ACC112 (cell line): ENCODE data around the gene CCDC116.
"Not testable (repeated sequence)": the region's sequence is repeated elsewhere in the genome, so short reads cannot be mapped to it uniquely, and the experiment has no call there.

ENCODE experiments used
- H2AFZ ChIP-seq: fragments of 200-600 bp; sonication (generic); one replicate; pipeline ENCODE4 v1.6.0; 2017; ENCODE audit warnings: antibody characterized with exemption, low read length; ENCODE audit not compliant: unreplicated experiment
- H3K27ac ChIP-seq: fragments of 200-600 bp; sonication (generic); 2 replicates; pipeline ENCODE4 v1.5.1; 2014; ENCODE audit warnings: low read depth, mild to moderate bottlenecking, antibody characterized with exemption, low read length, moderate library complexity
- H3K27me3 ChIP-seq: fragments of 200-600 bp; sonication (generic); 2 replicates; pipeline ENCODE4 v1.6.1; 2014; ENCODE audit warnings: mild to moderate bottlenecking, antibody characterized with exemption, low read length, moderate library complexity, mixed read lengths; ENCODE audit not compliant: insufficient read depth
- H3K36me3 ChIP-seq: fragments of 200-600 bp; sonication (generic); 2 replicates; pipeline ENCODE4 v1.6.1; 2016; ENCODE audit warnings: mild to moderate bottlenecking, antibody characterized with exemption, low read length, moderate library complexity, mixed read lengths; ENCODE audit not compliant: insufficient read depth
- H3K4me1 ChIP-seq: fragments of 200-600 bp; sonication (generic); one replicate; pipeline ENCODE4 v1.6.1; 2016; ENCODE audit warnings: low read length, mixed read lengths; ENCODE audit not compliant: insufficient read depth, unreplicated experiment, control insufficient read depth
- H3K4me3 ChIP-seq: fragments of 200-600 bp; sonication (generic); 2 replicates; pipeline ENCODE4 v1.5.1; 2014; ENCODE audit warnings: mild to moderate bottlenecking, low read depth, low read length
- H3K79me2 ChIP-seq: fragments of 200-600 bp; sonication (generic); one replicate; pipeline ENCODE4 v1.6.0; 2016; ENCODE audit warnings: low read length; ENCODE audit not compliant: control insufficient read depth, unreplicated experiment, insufficient read depth

The CCDC116 gene

DNA sequence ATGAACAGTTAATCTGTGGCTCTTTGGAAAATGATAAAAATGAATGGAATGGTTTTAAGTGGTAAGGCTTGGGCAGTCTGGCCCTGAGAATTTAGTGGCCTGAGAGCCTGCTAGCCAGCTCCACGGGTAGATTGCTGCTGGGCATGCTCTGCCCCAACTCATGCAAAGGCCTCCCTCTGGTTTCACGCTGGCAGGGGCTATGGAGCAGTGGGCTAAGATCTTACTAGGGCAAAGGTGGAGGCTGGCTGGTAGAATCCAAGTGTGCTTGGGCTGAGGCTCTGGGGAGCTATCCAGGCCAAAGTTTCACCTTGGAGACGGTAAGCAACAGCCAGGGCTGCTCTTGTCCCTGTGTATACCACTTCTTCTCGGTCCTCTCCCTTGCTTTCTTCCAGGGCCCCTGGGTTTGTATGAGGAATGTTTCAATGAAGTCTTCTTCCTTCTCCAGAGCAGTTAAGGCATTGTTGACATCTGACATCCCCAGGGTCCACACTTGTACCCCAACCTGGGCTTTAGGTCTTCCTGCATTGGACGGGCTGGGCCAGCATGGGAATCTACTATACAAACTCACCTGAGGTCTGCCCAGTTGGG lies 37.6 kb upstream of the CCDC116 start:
- Histone ChIP-seq H3K36me3 (no peaks in the 10 kb centered on the region), H2AFZ (no peak overlapping the region)

DNA sequence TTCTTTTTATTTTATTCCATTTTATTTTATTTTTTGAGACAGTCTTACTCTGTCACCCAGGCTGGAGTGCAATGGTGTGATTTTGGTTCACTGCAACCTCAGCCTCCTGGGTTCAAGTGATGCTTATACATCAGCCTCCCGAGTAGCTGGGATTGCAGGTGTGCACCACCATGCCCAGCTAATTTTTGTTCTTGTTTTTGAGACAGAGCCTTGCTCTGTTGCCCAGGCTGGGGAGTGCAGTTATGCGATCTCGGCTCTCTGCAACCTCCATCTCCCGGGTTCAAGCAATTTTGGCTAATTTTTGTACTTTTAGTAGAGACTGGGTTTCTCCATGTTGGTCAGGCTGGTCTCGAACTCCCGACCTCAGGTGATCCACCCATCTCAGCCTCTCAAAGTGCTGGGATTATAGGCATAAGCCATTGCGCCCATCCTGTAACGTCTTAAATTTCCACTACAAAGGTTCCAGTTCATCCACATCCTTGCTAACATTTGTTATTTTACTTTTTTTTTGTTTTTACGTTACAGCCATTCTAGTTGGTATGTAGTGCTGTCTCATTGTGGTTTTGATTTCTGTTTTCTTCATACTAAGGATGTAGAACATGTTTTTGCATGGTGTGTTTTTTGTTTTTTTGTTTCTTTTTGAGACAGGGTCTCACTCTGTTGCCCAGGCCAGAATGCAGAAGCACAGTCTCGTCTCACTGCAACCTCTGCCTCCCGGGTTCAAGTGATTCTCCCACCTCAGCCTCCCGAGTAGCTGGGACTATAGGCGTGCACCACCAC lies 36.0 kb upstream of the CCDC116 start:
- H3K4me1 ChIP-seq, H3K27ac ChIP-seq, H2AFZ ChIP-seq, H3K36me3 ChIP-seq, H3K4me3 ChIP-seq, H3K27me3 ChIP-seq: not testable (repeated sequence)
- H3K79me2 ChIP-seq = peaks cover 73% of the 10 kb centered on the region

More for the DNA sequence above, 37.6 kb upstream of the CCDC116 start:
- Histone ChIP-seq H3K4me3 (no peak overlapping the region), H3K4me1 (no peaks in the 10 kb centered on the region), H3K79me2 (peaks cover 74% of the 10 kb centered on the region), H3K27me3 (no peaks in the 10 kb centered on the region), H3K27ac (no peak overlapping the region)

DNA sequence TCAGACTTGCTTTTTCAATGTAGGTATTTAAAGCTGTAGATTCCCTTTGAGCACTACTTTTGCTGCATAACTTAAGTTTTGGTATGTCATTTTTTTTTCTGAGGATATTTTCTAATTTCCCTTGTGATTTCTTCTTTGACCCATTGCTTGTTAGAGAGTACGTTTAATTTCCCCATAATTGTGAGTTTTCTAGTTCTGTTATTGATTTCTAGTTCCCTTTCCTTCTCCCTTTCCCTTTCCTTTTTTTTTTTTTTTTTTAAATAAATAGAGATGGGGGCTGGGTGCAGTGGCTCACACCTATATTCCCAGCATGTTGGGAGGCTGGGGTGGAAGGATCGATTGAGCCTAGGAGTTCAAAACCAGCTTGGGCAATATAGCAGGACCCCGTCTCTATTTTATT lies 34.3 kb upstream of the CCDC116 start:
- Histone ChIP-seq H3K4me3 (no peak overlapping the region), H3K27me3 (no peaks in the 10 kb centered on the region), H3K79me2 (peaks cover 72% of the 10 kb centered on the region), H3K27ac (no peak overlapping the region), H3K36me3 (no peaks in the 10 kb centered on the region), H3K4me1 (no peaks in the 10 kb centered on the region), H2AFZ (no peak overlapping the region)

DNA sequence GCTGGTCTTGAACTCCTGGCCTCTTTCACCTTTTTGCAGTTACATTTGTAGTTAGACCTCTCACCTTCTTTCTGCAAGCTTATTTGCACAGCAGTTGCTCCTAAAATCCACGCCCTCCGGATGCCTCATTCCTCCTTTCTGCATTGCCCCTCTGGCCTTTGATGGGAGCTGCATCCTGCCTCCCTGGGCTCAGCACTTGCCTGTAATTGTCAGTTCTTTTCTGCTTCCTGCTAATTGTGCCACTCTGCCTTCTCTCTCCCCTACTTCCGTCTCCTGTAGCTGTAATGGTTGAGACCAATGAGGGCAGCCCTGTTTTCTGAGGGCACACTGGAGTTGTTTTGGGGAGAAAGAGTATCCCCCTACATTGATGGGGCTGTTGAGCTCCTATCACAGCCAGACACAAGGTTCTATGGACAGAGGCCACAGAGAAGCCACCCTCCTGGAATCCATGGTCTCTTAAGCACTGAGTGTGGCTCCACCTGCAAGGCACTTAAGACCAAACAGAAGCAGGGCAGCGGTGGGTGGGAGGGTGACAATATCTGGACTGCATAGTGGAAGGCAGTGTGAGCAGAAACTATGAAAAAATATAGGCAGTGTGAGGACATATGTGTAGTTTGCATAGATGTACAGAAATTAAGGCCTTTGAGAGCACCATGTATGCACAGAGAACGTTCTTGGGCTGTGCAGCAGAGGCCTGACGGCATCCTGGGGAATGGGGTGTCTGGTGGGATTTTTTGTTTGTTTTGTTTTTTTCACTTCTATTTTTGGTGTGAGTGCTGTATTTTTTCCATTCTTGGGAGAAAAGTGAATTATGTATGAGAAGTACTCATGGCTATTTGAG lies 33.3 kb upstream of the CCDC116 start:
- Histone ChIP-seq H3K27ac (no peak overlapping the region), H3K27me3 (no peaks in the 10 kb centered on the region), H3K4me1 (no peaks in the 10 kb centered on the region), H3K36me3 (no peaks in the 10 kb centered on the region), H2AFZ (no peak overlapping the region), H3K79me2 (peaks cover 62% of the 10 kb centered on the region), H3K4me3 (no peak overlapping the region)

DNA sequence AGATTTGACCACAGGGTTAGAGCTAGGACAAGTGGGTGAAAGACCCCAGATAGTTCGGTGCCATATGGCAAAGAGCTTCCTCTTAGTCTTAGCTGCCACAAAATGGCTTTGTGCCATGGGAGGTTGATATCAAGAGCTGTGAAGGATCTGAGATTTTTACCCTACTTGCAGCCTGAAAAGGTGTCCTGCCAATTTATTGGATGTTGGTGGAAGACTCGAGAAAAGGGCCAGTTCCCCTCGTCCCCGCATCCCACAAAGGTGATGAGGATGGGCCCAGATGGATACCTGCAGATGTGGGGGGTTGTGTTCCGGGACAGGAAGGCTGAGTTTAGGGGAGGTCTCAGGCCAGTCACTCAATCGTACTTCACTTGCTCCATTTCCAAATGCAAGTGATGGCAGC lies 30.0 kb upstream of the CCDC116 start:
- Histone ChIP-seq H2AFZ (no peak overlapping the region), H3K27ac (no peak overlapping the region), H3K4me3 (no peak overlapping the region), H3K79me2 (peaks cover 67% of the 10 kb centered on the region), H3K4me1 (no peaks in the 10 kb centered on the region), H3K27me3 (no peaks in the 10 kb centered on the region), H3K36me3 (no peaks in the 10 kb centered on the region)

DNA sequence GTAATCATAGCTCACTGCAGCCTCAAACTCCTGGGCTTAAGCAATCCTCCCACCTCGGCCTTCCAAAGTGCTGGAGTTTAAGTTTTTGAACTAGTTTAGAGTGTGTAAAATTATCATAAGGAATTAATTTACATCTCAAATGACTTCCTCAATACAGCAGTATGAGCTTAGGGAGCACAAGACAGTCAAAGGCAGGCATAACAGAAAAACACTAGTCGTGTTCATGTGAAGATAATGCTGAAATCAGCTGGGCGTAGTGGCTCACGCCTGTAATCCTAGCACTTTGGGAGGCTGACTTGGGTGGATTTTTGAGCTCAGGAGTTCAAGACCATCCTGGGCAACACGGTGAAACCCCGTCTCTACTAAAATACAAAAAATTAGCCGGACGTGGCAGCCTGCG lies 28.6 kb upstream of the CCDC116 start:
- no peak overlapping the region for H3K4me3 ChIP-seq
- H3K36me3 ChIP-seq = no peaks in the 10 kb centered on the region
- H3K4me1 ChIP-seq = no peaks in the 10 kb centered on the region
- no peak overlapping the region for H3K27ac ChIP-seq
- H3K27me3 ChIP-seq = no peaks in the 10 kb centered on the region
- no peak overlapping the region for H2AFZ ChIP-seq
- H3K79me2 ChIP-seq = peaks cover 68% of the 10 kb centered on the region

DNA sequence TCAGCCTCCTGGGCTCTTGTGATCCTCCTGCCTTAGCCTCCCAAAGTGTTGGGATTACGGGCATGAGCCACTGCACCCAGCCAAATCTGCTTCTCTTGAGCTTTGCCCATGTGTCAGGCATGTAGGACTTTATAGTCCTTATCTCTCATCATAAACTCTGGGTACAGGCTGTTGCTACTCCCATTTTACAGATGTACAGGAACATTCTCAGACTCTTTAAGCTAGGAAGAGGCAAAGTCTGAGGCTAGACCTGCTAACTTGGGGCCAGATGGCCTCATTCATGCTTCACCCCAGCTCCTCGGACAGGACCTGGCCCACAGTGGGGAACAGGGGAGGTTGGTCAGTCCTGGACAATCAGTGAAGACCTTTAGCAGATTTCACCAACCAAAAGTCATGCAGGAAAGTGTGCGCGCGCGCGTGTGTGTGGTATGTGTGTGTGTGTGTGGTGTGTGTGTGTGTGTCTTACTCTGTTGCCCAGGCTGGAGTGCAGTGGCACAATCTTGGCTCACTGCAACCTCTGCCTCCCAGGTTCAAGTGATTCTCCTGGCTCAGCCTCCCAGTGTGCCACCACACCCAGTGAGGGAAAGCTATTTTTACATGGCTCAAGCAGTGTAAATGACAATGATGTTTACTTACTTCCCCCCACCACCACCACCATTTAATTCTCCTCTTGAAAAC lies 26.5 kb upstream of the CCDC116 start:
- peaks cover 64% of the 10 kb centered on the region for H3K79me2 ChIP-seq
- no peak overlapping the region for H3K27ac ChIP-seq
- H3K4me3 ChIP-seq = no peak overlapping the region
- no peaks in the 10 kb centered on the region for H3K36me3 ChIP-seq
- H2AFZ ChIP-seq = no peak overlapping the region
- no peaks in the 10 kb centered on the region for H3K27me3 ChIP-seq
- no peaks in the 10 kb centered on the region for H3K4me1 ChIP-seq

DNA sequence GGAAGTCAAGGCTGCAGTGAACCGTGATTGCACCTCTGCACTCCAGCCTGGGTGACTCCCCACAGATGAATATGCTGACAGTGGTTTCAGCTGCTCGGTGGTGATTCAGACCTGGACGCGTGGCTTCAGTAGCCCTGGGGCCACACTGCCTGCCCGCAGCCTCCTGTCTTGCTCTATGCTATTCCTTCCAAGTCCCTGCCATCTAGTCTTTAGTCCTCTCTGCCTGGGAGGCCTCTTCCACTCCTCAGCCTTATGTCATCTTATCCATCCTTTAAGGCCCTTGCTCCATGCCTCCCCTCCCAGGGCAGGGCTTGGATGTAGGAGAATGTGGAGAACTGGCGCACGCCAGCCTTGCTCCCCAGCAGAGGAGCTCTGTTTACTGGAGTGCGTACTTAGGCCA lies 25.8 kb upstream of the CCDC116 start:
- no peaks in the 10 kb centered on the region for H3K27me3 ChIP-seq
- H3K27ac ChIP-seq = no peak overlapping the region
- no peaks in the 10 kb centered on the region for H3K36me3 ChIP-seq
- H2AFZ ChIP-seq = no peak overlapping the region
- peaks cover 65% of the 10 kb centered on the region for H3K79me2 ChIP-seq
- H3K4me3 ChIP-seq = no peak overlapping the region
- H3K4me1 ChIP-seq = no peaks in the 10 kb centered on the region

DNA sequence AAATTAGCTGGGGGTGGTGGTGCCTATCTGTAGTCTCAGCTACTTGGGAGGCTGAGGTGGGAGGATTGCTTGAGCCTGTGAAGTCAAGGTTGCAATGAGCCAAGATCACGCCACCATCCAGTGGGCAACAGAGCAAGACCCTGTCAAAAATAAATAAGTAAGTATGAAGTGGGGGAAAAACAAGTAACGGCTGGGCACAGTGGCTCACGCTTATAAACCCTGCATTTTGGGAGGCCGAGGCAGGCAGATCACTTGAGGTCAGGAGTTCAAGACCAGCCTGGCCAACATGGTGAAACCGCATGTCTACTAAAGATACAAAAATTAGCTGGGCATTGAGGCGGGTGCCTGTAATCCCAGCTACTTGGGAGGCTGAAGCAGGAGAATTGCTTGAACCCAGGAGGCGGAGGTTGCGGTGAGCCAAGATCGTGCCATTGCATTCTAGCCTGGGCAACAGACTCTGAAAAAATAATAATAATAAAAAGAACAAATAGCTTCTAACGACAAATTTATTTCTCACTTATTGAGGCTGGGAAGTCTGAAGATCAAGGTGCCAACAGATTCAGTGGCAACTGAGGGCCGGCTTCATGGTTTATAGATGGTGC lies 22.9 kb upstream of the CCDC116 start:
- H3K4me3 ChIP-seq, H3K4me1 ChIP-seq, H3K27ac ChIP-seq, H3K36me3 ChIP-seq, H2AFZ ChIP-seq, H3K27me3 ChIP-seq: not testable (repeated sequence)
- H3K79me2 ChIP-seq = peaks cover 71% of the 10 kb centered on the region
